Muscle layer of colon (tissue), 2 donors: Measurements from ENCODE around the gene SOCS6.
"Not testable (repeated sequence)": the region's sequence is repeated elsewhere in the genome, so short reads cannot be mapped to it uniquely, and the experiment has no call there.

Experiments
- H3K27ac ChIP-seq: one replicate; pipeline ENCODE4 v1.7.0; 2013; ENCODE audit warnings: low read depth, mild to moderate bottlenecking, low read length, moderate library complexity
- H3K27me3 ChIP-seq, 2 donors: one replicate each; pipeline ENCODE4 v1.7.0; 2013; ENCODE audit warnings: low read length in 2 of 2, mild to moderate bottlenecking in 2 of 2; ENCODE audit not compliant: insufficient read depth in 2 of 2, control insufficient read depth in 1 of 2
- H3K36me3 ChIP-seq: one replicate; pipeline ENCODE4 v1.7.0; 2013; ENCODE audit warnings: mild to moderate bottlenecking, low read length; ENCODE audit not compliant: insufficient read depth
- H3K4me1 ChIP-seq: one replicate; pipeline ENCODE4 v1.7.0; 2013; ENCODE audit warnings: mild to moderate bottlenecking, low read length; ENCODE audit not compliant: insufficient read depth
- H3K4me3 ChIP-seq, 2 donors: one replicate each; pipeline ENCODE4 v1.7.0; 2013; ENCODE audit warnings: low read length in 2 of 2, low read depth in 1 of 2, mild to moderate bottlenecking in 1 of 2, moderate library complexity in 1 of 2
- H3K9ac ChIP-seq: one replicate; pipeline ENCODE4 v1.7.0; 2013; ENCODE audit warnings: low read length
- H3K9me3 ChIP-seq: one replicate; pipeline ENCODE4 v1.7.0; 2013; ENCODE audit warnings: mild to moderate bottlenecking, low read length
- donor health status: abdominal sarcoma.
- donor health status: Adenocarcinoma of cecum.

Gene SOCS6, protein sequence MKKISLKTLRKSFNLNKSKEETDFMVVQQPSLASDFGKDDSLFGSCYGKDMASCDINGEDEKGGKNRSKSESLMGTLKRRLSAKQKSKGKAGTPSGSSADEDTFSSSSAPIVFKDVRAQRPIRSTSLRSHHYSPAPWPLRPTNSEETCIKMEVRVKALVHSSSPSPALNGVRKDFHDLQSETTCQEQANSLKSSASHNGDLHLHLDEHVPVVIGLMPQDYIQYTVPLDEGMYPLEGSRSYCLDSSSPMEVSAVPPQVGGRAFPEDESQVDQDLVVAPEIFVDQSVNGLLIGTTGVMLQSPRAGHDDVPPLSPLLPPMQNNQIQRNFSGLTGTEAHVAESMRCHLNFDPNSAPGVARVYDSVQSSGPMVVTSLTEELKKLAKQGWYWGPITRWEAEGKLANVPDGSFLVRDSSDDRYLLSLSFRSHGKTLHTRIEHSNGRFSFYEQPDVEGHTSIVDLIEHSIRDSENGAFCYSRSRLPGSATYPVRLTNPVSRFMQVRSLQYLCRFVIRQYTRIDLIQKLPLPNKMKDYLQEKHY

DNA sequence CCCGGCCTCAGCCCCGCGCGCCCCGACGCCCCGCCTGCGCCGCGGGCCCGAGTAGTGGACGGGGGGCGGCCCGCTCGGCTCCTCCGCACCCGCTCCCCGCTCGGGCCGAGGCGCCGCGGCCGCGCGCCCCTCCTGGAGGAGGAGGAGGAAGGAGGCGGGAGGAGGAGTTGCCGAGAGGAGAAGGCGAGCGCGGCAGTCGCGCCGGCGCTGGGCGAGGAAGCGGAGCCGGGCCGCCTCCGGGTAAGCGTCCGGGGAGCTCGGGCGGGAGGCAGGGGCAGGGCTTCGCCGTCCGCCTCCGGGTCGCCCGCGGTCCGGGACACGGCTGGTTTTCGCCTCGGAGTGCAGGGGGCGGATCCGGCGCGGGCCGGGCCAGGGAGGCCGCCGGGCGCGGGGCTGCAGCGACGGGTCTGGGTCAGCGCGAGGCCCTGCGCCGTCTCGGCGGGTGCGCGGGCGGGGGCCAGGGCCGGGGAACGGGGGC, at the start of gene SOCS6:
Gene SOCS6, plus strand, starts transcription at position 195 of the 478 bp plus-strand sequence. CDS start 35,624 bp downstream, outside the sequence.
- H3K36me3 ChIP-seq: no peaks in the 10 kb centered on the region
- H3K4me3 ChIP-seq: peak within 1 kb of the TSS; percentile 68 to 91
- peak within 1 kb of the TSS; percentile 55 for H3K9ac ChIP-seq
- no peaks in the 10 kb centered on the region for H3K27me3 ChIP-seq
- H3K4me1 ChIP-seq: peaks cover 41% of the 10 kb centered on the region
- no peaks in the 10 kb centered on the region for H3K9me3 ChIP-seq
- peak within 1 kb of the TSS; percentile 70 for H3K27ac ChIP-seq

DNA sequence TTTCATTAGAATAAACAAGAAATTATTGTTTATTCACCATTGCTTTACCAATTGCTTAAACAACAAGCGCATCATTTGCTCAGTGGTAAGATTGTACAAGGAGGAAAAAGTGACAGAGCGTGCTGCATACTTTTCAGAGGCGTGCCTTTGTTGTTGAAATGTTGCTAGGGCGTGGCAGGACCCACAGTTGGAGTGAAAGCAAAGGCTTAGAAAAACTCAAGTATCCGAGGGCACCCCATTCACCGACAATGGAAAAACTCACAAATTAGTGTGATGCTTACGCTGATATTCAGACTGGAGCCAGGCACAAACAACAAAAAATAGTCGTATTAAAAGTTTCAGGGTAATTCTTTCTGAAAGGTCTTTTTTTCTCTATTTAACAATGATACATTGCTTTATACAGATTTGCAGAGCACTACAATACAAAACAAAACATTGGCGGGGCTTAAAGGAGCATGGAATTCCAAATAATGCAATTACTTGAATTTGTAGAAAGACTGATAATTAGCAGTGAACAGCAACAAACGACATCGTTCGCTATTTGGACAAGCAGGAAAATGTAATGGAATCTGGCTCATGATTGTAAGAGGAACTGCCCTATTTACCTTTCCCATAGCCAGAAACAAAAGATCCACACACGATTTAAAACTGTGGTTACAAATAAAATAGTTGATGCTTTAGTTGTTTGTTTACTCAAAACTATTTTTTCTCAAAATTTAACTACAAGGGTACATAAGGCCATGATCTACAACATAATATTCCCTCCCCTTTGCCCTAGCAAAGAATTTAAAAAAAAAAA, 45.5 kb upstream of the SOCS6 start:
- Histone ChIP-seq H3K27me3 (no peaks in the 10 kb centered on the region), H3K4me3 (no peak overlapping the region), H3K9ac (no peak overlapping the region), H3K36me3 (no peaks in the 10 kb centered on the region), H3K27ac (no peak overlapping the region), H3K4me1 (peaks cover 4% of the 10 kb centered on the region), H3K9me3 (no peaks in the 10 kb centered on the region)

DNA sequence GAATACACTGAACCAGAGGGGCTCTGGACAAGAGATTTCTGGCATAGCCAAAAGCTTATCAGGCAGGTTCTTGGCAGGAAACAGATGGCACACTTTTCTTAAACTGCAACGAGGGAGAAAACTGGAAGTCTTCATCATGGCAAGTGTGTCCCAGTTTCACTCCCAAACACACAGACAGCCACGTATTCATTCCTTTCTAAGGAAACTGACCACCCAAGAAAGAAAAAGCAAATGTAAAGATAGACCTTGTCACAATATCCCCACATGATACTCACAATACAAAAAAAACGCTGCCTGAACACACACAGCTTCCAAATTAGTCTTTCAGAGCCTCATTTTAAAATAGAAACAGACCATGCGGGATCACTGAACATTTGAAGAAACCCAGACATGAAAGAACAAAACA, 42.8 kb upstream of the SOCS6 start:
- Histone ChIP-seq H3K4me1 (peaks cover 4% of the 10 kb centered on the region), H3K9me3 (no peaks in the 10 kb centered on the region), H3K9ac (no peak overlapping the region), H3K27ac (no peak overlapping the region), H3K27me3 (no peaks in the 10 kb centered on the region), H3K36me3 (no peaks in the 10 kb centered on the region), H3K4me3 (peak overlapping the region in 1 of 2 donors; percentile 21)

DNA sequence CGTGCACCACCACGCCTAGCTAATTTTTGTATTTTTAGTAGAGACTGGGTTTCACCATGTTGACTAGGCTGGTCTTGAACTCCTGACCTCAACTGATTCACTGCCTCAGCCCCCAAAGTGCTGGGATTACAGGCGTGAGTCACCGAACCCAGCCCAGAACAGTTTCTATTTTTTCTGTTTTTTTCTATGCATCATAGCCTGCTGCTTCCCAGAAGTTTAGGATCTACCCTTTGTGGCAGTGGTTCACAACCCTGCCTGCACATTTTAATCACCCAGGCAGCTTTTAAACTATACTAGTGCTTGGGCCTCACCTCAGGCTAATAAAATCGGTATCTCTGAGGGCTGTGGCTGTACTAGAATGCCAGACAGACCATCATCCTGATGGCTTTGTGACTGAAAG, 39.7 kb upstream of the SOCS6 start:
- Histone ChIP-seq H3K9ac (no peak overlapping the region), H3K9me3 (no peaks in the 10 kb centered on the region), H3K4me3 (no peak overlapping the region), H3K27me3 (no peaks in the 10 kb centered on the region), H3K27ac (no peak overlapping the region), H3K36me3 (no peaks in the 10 kb centered on the region), H3K4me1 (peaks cover 4% of the 10 kb centered on the region)

DNA sequence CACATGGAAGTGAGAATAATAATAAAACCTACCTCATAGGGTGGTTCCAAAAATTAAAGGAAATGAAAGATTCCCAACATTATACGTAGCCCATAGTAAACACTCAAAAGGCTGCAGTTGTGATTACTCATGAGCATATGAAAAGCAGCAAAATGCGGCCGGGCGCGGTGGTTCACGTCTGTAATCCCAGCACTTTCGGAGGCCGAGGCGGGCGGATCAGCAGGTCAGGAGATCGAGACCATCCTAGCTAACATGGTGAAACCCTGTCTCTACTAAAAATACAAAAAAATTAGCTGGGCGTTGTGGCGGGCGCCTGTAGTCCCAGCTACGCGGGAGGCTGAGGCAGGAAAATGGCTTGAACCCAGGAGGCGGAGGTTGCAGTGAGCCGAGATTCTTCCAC, 39.0 kb upstream of the SOCS6 start:
- H3K9ac ChIP-seq, H3K27me3 ChIP-seq, H3K36me3 ChIP-seq, H3K4me1 ChIP-seq, H3K4me3 ChIP-seq, H3K27ac ChIP-seq, H3K9me3 ChIP-seq: not testable (repeated sequence)

DNA sequence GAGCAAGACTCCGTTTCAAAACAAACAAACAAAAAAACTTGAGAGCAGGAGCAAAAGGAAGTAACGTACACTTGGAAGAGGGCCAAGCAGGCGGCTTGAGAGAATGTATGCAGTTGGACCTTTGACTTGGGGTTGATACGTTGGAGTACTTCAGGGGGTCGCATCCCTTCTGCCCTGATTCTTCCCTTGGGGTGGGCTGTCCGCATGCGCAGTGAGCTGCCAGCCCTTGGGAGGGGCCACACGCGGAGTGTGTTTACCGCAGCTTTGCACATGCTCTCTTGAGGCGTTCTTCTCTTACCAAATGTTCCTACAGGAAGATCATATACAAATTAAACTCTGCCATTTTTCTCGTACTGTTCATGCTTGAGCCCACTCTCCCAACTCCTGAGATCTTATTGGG, 38.1 kb upstream of the SOCS6 start:
- H3K4me3 ChIP-seq: no peak overlapping the region
- no peaks in the 10 kb centered on the region for H3K9me3 ChIP-seq
- H3K27ac ChIP-seq: no peak overlapping the region
- no peaks in the 10 kb centered on the region for H3K4me1 ChIP-seq
- H3K36me3 ChIP-seq: no peaks in the 10 kb centered on the region
- no peaks in the 10 kb centered on the region for H3K27me3 ChIP-seq
- no peak overlapping the region for H3K9ac ChIP-seq

DNA sequence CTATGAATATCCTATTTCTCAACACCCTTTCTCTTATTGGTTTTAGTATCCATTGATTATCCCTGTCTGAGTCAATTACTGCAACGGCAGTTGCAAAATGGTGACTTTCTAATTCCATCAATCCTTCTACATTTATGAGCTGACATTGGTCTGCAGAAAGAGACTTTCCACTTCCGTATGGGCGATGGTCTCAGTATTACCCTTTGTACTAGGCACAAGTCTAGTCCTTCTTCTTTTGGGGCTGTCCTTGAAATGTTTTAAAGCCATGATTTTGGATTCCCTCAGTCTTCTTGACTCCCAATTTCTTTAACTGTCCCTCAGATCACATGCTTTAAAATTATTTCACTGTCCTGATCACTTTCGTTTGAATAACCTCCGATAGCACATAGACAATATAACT, 32.7 kb upstream of the SOCS6 start:
- H3K4me3 ChIP-seq: no peak overlapping the region
- no peak overlapping the region for H3K27ac ChIP-seq
- no peaks in the 10 kb centered on the region for H3K27me3 ChIP-seq
- H3K4me1 ChIP-seq: no peaks in the 10 kb centered on the region
- H3K9me3 ChIP-seq: no peaks in the 10 kb centered on the region
- H3K9ac ChIP-seq: no peak overlapping the region
- H3K36me3 ChIP-seq: no peaks in the 10 kb centered on the region

DNA sequence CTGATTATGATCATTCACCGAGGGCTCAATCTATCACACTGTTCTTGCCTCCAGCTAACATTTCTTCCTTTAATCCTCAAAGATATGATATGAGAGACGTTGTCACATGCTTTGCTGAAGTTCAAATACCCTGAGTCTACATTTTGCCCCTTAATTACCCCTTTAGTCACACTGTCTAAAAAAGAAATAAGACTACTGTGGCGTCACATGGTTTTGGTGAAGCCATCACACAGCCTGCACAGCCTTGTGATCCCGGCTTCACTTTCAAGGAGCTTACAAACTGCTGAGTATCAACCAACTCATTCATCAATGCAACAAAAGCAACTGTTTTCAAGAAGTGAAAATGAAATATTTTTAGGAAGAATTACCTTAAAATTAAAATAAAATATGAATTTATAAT, 31.9 kb upstream of the SOCS6 start:
- Histone ChIP-seq H3K4me3 (no peak overlapping the region), H3K36me3 (no peaks in the 10 kb centered on the region), H3K9me3 (no peaks in the 10 kb centered on the region), H3K4me1 (no peaks in the 10 kb centered on the region), H3K27me3 (no peaks in the 10 kb centered on the region), H3K27ac (no peak overlapping the region), H3K9ac (no peak overlapping the region)

DNA sequence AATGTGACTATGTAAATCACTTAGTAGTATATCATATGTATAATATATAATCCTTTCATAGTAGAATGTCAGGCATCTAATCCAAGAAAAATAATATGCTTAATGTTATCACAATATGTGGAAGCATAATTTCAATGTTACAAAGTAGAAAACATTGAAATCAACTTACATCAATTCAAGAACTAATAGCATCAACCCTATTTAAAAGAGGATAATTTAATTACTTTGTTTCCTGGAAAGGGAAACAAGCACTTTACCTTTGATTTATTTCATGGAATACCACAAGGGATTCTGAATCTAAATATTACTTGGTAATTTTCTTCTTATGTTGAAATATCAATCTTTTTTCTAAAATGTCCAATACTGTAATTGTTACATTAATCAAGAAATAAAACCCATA, 30.6 kb upstream of the SOCS6 start:
- Histone ChIP-seq H3K27me3 (no peaks in the 10 kb centered on the region), H3K27ac (no peak overlapping the region), H3K36me3 (no peaks in the 10 kb centered on the region), H3K9ac (no peak overlapping the region), H3K4me3 (no peak overlapping the region), H3K9me3 (no peaks in the 10 kb centered on the region), H3K4me1 (no peaks in the 10 kb centered on the region)

DNA sequence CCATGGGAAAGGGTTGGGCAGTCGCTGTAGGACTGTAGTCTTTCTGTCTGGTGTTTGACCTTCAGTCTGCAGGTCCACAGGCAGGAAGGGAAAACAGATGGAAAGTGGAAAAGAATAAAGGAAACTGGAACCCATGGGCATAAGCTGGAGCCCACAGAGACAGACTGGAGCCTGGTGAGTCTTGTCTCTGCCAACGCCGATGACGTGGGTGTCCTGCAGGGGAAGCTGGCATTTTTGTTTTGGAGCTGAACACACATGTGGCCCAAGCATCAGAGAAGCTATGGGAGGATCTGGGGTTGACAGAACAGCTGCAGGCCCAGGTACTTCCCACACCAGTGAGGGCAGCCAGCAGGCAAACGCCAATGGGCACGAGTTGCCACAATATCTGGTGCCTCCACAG, 28.2 kb upstream of the SOCS6 start:
- Histone ChIP-seq H3K36me3 (no peaks in the 10 kb centered on the region), H3K9me3 (no peaks in the 10 kb centered on the region), H3K4me1 (no peaks in the 10 kb centered on the region), H3K4me3 (no peak overlapping the region), H3K9ac (no peak overlapping the region), H3K27me3 (no peaks in the 10 kb centered on the region), H3K27ac (no peak overlapping the region)

DNA sequence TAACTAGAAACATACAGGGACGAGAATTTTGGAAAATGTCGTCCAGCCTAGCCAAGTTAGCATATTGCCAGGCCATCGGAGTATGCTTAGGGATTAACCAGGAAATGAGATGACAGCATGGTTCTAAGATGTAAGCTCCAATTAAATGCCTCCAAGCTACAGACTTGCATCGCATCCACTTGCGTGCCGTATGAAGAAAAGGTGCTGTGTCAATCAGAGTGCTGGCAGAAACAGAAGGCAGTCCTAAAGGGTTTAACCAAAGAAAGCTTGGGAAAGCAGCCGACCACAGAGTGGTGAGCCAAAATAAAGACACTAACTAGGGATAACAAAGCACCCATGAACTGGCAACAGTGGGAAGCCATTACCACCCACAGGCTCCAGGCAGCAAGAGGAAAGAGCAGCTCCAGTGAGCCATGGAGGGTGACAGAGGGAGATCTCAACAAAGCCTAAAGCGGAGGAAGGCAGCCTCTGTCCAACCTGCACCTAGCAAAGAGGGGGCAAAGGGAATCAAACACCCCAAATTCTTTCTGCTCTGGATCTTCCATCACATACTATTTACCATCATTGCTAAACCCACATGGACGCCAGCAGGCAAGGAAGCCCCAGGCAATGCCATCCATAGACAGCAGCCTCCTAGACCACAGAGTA, 27.6 kb upstream of the SOCS6 start:
- Histone ChIP-seq H3K36me3 (no peaks in the 10 kb centered on the region), H3K4me1 (no peaks in the 10 kb centered on the region), H3K27me3 (no peaks in the 10 kb centered on the region), H3K9me3 (no peaks in the 10 kb centered on the region), H3K9ac (no peak overlapping the region), H3K4me3 (no peak overlapping the region), H3K27ac (no peak overlapping the region)
